Measurements from ENCODE around the gene RFXANK. TPM values are rescaled to one million over a fixed set of nuclear protein-coding genes. Genes with fewer than 3 reads are reported as not detected.
A peak's percentile ranks its signal among the peaks of the same experiment; 100 is the strongest.

Gene RFXANK
- total RNA-seq, 1 donor from 2014 or later: 91.1 TPM

- DNase-seq (ENCODE audit: low read depth): peak; percentile 67
- H4K20me1 ChIP-seq (ENCODE audit: insufficient read depth, low read length): peaks cover 10% of the 10 kb centered on the region
Observed at GRCh38 chr19:19203012-19203856, 11.2 kb downstream of the RFXANK start, which contains the start of gene NR2C2AP. Gene NR2C2AP (minus strand): TSS chr19:19203414. CDS start chr19:19203060, 354 bp downstream.

DNA sequence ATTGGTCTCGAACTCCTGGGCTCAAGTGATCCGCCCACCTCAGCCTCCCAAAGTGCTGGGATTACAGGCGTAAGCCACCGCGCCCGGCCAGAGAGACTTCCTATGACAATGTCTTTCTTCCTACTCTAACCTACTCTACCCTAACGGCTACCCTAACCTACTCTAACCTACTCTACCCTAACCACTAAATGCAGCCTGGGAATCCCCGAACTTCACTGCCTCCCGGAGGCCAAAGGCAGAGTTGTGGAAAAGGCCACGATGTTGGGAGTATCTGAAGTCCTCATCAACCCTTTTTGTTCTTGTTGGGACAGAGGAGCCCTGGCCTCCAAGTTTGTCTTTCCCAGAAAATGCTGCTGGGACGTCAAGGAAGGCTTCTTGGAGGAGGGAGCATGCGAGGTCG is 12.1 kb downstream of the RFXANK start:
- H2AFZ ChIP-seq (ENCODE audit: low read depth, low read length): no peak overlapping the region
- no peak overlapping the region for H3K27ac Mint-ChIP-seq (ENCODE audit: unreplicated experiment)
- peak overlapping the region; percentile 90 for H3K4me3 Mint-ChIP-seq (ENCODE audit: unreplicated experiment)
- DNase-seq (ENCODE audit: low read depth) (no peak), FAIRE-seq (no peak)
- H3K9me3 Mint-ChIP-seq (ENCODE audit: unreplicated experiment): peaks cover 6% of the 10 kb centered on the region
- H3K4me1 Mint-ChIP-seq (ENCODE audit: low read depth, unreplicated experiment): no peaks in the 10 kb centered on the region
- peaks cover 6% of the 10 kb centered on the region for H3K79me2 ChIP-seq (ENCODE audit: insufficient read depth, low read length)
- peaks cover 20% of the 10 kb centered on the region for H3K27me3 Mint-ChIP-seq (ENCODE audit: low read depth, unreplicated experiment)
- peaks cover 4% of the 10 kb centered on the region for H3K27me3 ChIP-seq (ENCODE audit: insufficient read depth, low read length)
- H3K36me3 ChIP-seq (ENCODE audit: insufficient read depth, low read length): no peaks in the 10 kb centered on the region
- H3K4me3 ChIP-seq (ENCODE audit: insufficient read depth, low read depth, low read length): no peak overlapping the region
- TF ChIP-seq, protein P1, sequence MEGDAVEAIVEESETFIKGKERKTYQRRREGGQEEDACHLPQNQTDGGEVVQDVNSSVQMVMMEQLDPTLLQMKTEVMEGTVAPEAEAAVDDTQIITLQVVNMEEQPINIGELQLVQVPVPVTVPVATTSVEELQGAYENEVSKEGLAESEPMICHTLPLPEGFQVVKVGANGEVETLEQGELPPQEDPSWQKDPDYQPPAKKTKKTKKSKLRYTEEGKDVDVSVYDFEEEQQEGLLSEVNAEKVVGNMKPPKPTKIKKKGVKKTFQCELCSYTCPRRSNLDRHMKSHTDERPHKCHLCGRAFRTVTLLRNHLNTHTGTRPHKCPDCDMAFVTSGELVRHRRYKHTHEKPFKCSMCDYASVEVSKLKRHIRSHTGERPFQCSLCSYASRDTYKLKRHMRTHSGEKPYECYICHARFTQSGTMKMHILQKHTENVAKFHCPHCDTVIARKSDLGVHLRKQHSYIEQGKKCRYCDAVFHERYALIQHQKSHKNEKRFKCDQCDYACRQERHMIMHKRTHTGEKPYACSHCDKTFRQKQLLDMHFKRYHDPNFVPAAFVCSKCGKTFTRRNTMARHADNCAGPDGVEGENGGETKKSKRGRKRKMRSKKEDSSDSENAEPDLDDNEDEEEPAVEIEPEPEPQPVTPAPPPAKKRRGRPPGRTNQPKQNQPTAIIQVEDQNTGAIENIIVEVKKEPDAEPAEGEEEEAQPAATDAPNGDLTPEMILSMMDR (IDR thresholded peaks at IDR 0.05; ENCODE audit: insufficient read depth, low read depth, low read length): no peak
- TF ChIP-seq EZH2 (IDR thresholded peaks at IDR 0.05; ENCODE audit: insufficient read depth, low read length): no peak
- peaks cover 5% of the 10 kb centered on the region for H4K20me1 ChIP-seq (ENCODE audit: insufficient read depth, low read length)
- H3K9me3 ChIP-seq (ENCODE audit: insufficient read depth, low read depth, low read length): no peaks in the 10 kb centered on the region
- H3K27ac ChIP-seq (ENCODE audit: low read depth, low read length): no peak overlapping the region
- peaks cover 13% of the 10 kb centered on the region for H3K36me3 Mint-ChIP-seq (ENCODE audit: low read depth, unreplicated experiment)
- H3K4me2 ChIP-seq (ENCODE audit: low read length): no peak overlapping the region
- peaks cover 8% of the 10 kb centered on the region for H3K4me1 ChIP-seq (ENCODE audit: insufficient read depth, low read length)
- H3K9ac ChIP-seq (ENCODE audit: low read length): no peak overlapping the region

More at GRCh38 chr19:19203012-19203856, 11.2 kb downstream of the RFXANK start, which contains the start of gene NR2C2AP:
- peak within 1 kb of the TSS; percentile 76 for H2AFZ ChIP-seq (ENCODE audit: low read depth, low read length)
- peak within 1 kb of the TSS; percentile 71 for H3K9ac ChIP-seq (ENCODE audit: low read length)
- peak within 1 kb of the TSS; percentile 66 for H3K4me3 ChIP-seq (ENCODE audit: insufficient read depth, low read depth, low read length)
- Mint-ChIP-seq H3K27ac (ENCODE audit: unreplicated experiment) (peak within 1 kb of the TSS; percentile 66), H3K4me1 (ENCODE audit: low read depth, unreplicated experiment) (no peaks in the 10 kb centered on the region), H3K4me3 (ENCODE audit: unreplicated experiment) (peak within 1 kb of the TSS; percentile 90), H3K9me3 (ENCODE audit: unreplicated experiment) (peaks cover 6% of the 10 kb centered on the region), H3K36me3 (ENCODE audit: low read depth, unreplicated experiment) (peaks cover 18% of the 10 kb centered on the region), H3K27me3 (ENCODE audit: low read depth, unreplicated experiment) (peaks cover 17% of the 10 kb centered on the region)
- peaks cover 2% of the 10 kb centered on the region for H3K36me3 ChIP-seq (ENCODE audit: insufficient read depth, low read length)
- peaks cover 6% of the 10 kb centered on the region for H3K79me2 ChIP-seq (ENCODE audit: insufficient read depth, low read length)
- peak within 1 kb of the TSS; percentile 36 for H3K27ac ChIP-seq (ENCODE audit: low read depth, low read length)
- peaks cover 4% of the 10 kb centered on the region for H3K27me3 ChIP-seq (ENCODE audit: insufficient read depth, low read length)
- H3K4me1 ChIP-seq (ENCODE audit: insufficient read depth, low read length): peaks cover 8% of the 10 kb centered on the region
- no peaks in the 10 kb centered on the region for H3K9me3 ChIP-seq (ENCODE audit: insufficient read depth, low read depth, low read length)
- no peak for TF ChIP-seq EZH2 (IDR thresholded peaks at IDR 0.05; ENCODE audit: insufficient read depth, low read length)
- TF ChIP-seq, protein P1 (IDR thresholded peaks at IDR 0.05; ENCODE audit: insufficient read depth, low read depth, low read length): no peak
- H3K4me2 ChIP-seq (ENCODE audit: low read length): peak within 1 kb of the TSS; percentile 87
- FAIRE-seq: no peak

All from astrocyte (in vitro differentiated cells and primary cell).